Trophoblast cell (in vitro differentiated cells and primary cell): Measurements from ENCODE around the gene ABR.
"Not testable (repeated sequence)": the region's sequence is repeated elsewhere in the genome, so short reads cannot be mapped to it uniquely, and the experiment has no call there.

Source experiments
- DNase-seq, 2 donors: peaks; one replicate each; pipeline ENCODE4 v3.0.0-alpha.2; 2016
- H2AFZ ChIP-seq: 2 replicates; pipeline ENCODE4 v1.6.1; 2013; ENCODE audit warnings: low read length, moderate library complexity, mild to moderate bottlenecking; ENCODE audit not compliant: insufficient read depth, poor library complexity
- H2AK5ac ChIP-seq: 2 replicates; pipeline ENCODE4 v1.6.1; 2013; ENCODE audit warnings: mild to moderate bottlenecking, low read length
- H2BK120ac ChIP-seq: 2 replicates; pipeline ENCODE4 v1.6.1; 2013; ENCODE audit warnings: low read length, mild to moderate bottlenecking, moderate library complexity; ENCODE audit not compliant: insufficient read depth, poor library complexity
- H2BK12ac ChIP-seq: 2 replicates; pipeline ENCODE4 v1.6.1; 2013; ENCODE audit warnings: mild to moderate bottlenecking, low read length, moderate library complexity
- H2BK5ac ChIP-seq: 2 replicates; pipeline ENCODE4 v1.6.1; 2013; ENCODE audit warnings: low read length, low read depth, moderate library complexity, mild to moderate bottlenecking; ENCODE audit not compliant: poor library complexity
- H3K14ac ChIP-seq: 2 replicates; pipeline ENCODE4 v1.6.1; 2013; ENCODE audit warnings: mild to moderate bottlenecking, low read length
- H3K18ac ChIP-seq: 2 replicates; pipeline ENCODE4 v1.6.1; 2013; ENCODE audit warnings: mild to moderate bottlenecking, low read length
- H3K23ac ChIP-seq: 2 replicates; pipeline ENCODE4 v1.6.1; 2013; ENCODE audit warnings: low read length
- H3K27ac ChIP-seq: 2 replicates; pipeline ENCODE4 v1.5.1; 2013; ENCODE audit warnings: low read depth, mild to moderate bottlenecking, inconsistent platforms, low read length, moderate library complexity
- H3K27me3 ChIP-seq: 2 replicates; pipeline ENCODE4 v1.6.1; 2013; ENCODE audit warnings: inconsistent platforms, mild to moderate bottlenecking, low read length, moderate library complexity; ENCODE audit not compliant: insufficient read depth
- H3K36me3 ChIP-seq, 2 experiments: 1 replicate in 1 of 2; 2 replicates in 1 of 2; pipeline ENCODE4 v1.6.1; 2013; ENCODE audit warnings: low read length in 2 of 2, mild to moderate bottlenecking in 2 of 2, moderate library complexity in 1 of 2; ENCODE audit not compliant: insufficient read depth in 2 of 2, control insufficient read depth in 1 of 2
- H3K4ac ChIP-seq: 2 replicates; pipeline ENCODE4 v1.6.1; 2013; ENCODE audit warnings: low read depth, mild to moderate bottlenecking, low read length, moderate library complexity
- H3K4me1 ChIP-seq, 2 experiments: 1 replicate in 1 of 2; 2 replicates in 1 of 2; pipeline ENCODE4 v1.6.1; 2013; ENCODE audit warnings: low read length in 2 of 2, mild to moderate bottlenecking in 2 of 2, moderate library complexity in 1 of 2; ENCODE audit not compliant: insufficient read depth in 2 of 2, control insufficient read depth in 1 of 2
- H3K4me2 ChIP-seq: 2 replicates; pipeline ENCODE4 v1.6.1; 2013; ENCODE audit warnings: inconsistent platforms, mild to moderate bottlenecking, low read length, moderate library complexity
- H3K4me3 ChIP-seq: 2 replicates; pipeline ENCODE4 v1.5.1; 2013; ENCODE audit warnings: mild to moderate bottlenecking, low read depth, low read length, inconsistent platforms
- H3K79me1 ChIP-seq: one replicate; pipeline ENCODE4 v1.6.1; 2013; ENCODE audit warnings: low read length
- H3K79me2 ChIP-seq: 2 replicates; pipeline ENCODE4 v1.6.1; 2013; ENCODE audit warnings: low read length, mild to moderate bottlenecking; ENCODE audit not compliant: control insufficient read depth, insufficient read depth, poor library complexity
- H3K9ac ChIP-seq: 2 replicates; pipeline ENCODE4 v1.6.1; 2013; ENCODE audit warnings: mild to moderate bottlenecking, low read length
- H3K9me3 ChIP-seq: 2 replicates; pipeline ENCODE4 v1.6.1; 2013; ENCODE audit warnings: low read depth, mild to moderate bottlenecking, control low read depth, inconsistent platforms, low read length; ENCODE audit not compliant: insufficient read depth
- H4K12ac ChIP-seq: 2 replicates; pipeline ENCODE4 v1.6.1; 2013; ENCODE audit warnings: low read depth, mild to moderate bottlenecking, low read length, moderate library complexity
- H4K8ac ChIP-seq: 2 replicates; pipeline ENCODE4 v1.6.1; 2013; ENCODE audit warnings: low read depth, mild to moderate bottlenecking, low read length, moderate library complexity
- H4K91ac ChIP-seq: one replicate; pipeline ENCODE4 v1.6.1; 2013; ENCODE audit warnings: low read depth, mild to moderate bottlenecking, low read length, moderate library complexity
- WGBS: extraction: QIAGEN DNeasy Blood & Tissue Kit; methylation state at CpG from one replicate; pipeline ENCODE4 v1.1.7; 2013; ENCODE audit warnings: missing lambda C conversion rate; ENCODE audit not compliant: insufficient read length, insufficient coverage; ENCODE audit errors: extremely low coverage; 5-methylcytosine and 5-hydroxymethylcytosine counted together

Gene ABR

GRCh38 chr17:1044387-1045009, 135.3 kb downstream of the ABR start:
- H3K9ac ChIP-seq, H2BK120ac ChIP-seq, H3K27me3 ChIP-seq, H3K18ac ChIP-seq, H3K9me3 ChIP-seq, H2AFZ ChIP-seq, H3K4me2 ChIP-seq, H3K23ac ChIP-seq, H3K4ac ChIP-seq, H4K8ac ChIP-seq, H3K27ac ChIP-seq, H3K79me2 ChIP-seq, H2AK5ac ChIP-seq, H4K91ac ChIP-seq, H4K12ac ChIP-seq, H3K79me1 ChIP-seq, DNase-seq, H3K14ac ChIP-seq, H3K4me3 ChIP-seq, H2BK12ac ChIP-seq, H2BK5ac ChIP-seq: not testable (repeated sequence)
- peaks cover 11 to 12% of the 10 kb centered on the region in 2 experiments for H3K4me1 ChIP-seq
- no CpG with 5 or more reads among the region's 13 CpGs for WGBS
- peaks cover 18 to 22% of the 10 kb centered on the region in 2 experiments for H3K36me3 ChIP-seq

DNA sequence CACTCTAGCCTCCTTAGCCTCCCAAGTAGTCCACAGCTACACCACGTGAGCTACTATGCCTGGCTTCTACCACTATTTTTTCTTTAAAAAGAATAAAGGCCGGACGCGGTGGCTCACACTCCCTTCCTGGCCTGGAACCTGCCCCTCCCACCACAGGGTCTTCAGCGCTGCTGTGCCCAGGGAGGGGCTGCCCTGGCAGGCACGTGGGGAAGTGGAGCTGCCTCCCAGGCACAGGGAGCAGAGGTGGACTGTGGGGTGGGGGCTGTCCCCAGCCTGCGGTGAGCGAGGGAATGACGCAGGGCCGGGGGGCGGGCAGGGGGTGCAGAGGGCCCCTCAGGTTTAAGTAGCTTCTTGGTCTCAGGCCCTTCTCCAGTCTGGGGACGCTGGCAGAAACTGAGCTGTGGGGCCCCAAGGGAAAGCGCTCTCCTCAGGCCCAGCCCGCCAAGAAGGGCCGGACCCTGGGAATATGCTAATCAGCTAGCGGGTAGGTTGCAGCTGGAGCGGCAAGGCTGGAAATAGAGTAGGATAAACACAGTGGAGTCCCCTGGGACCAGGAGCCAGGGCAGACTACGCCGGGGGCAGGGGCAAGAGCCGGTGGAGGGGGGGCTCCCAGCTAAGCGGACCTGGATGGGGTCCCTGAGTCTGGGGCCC, 136.1 kb downstream of the ABR start:
- no peaks in the 10 kb centered on the region for H3K27me3 ChIP-seq
- no peak overlapping the region for H3K4me3 ChIP-seq
- no peak overlapping the region for H2AK5ac ChIP-seq
- H2BK12ac ChIP-seq: no peak overlapping the region
- no peak overlapping the region for H2BK5ac ChIP-seq
- no peak overlapping the region for H4K12ac ChIP-seq
- peaks cover 1% of the 10 kb centered on the region for H3K79me1 ChIP-seq
- peaks cover 14 to 18% of the 10 kb centered on the region in 2 experiments for H3K36me3 ChIP-seq
- H2BK120ac ChIP-seq: no peak overlapping the region
- no peaks in the 10 kb centered on the region for H3K79me2 ChIP-seq
- H2AFZ ChIP-seq: no peak overlapping the region
- H4K8ac ChIP-seq: no peak overlapping the region
- H3K4me2 ChIP-seq: no peak overlapping the region
- WGBS: no CpG with 5 or more reads among the region's 21 CpGs
- peaks cover 11 to 12% of the 10 kb centered on the region in 2 experiments for H3K4me1 ChIP-seq
- no peak overlapping the region for H3K14ac ChIP-seq
- no peak overlapping the region for H3K18ac ChIP-seq
- H3K9me3 ChIP-seq: peaks cover 5% of the 10 kb centered on the region
- no peak overlapping the region for H3K23ac ChIP-seq
- H3K27ac ChIP-seq: no peak overlapping the region
- H3K4ac ChIP-seq: no peak overlapping the region
- no peak overlapping the region for H4K91ac ChIP-seq
- DNase-seq: no peak
- H3K9ac ChIP-seq: no peak overlapping the region

GRCh38 chr17:1042486-1042885, 137.3 kb downstream of the ABR start:
- Histone ChIP-seq H4K8ac (no peak overlapping the region), H3K4me2 (no peak overlapping the region), H2BK5ac (no peak overlapping the region), H2BK12ac (no peak overlapping the region), H3K4ac (no peak overlapping the region), H3K14ac (no peak overlapping the region), H3K18ac (no peak overlapping the region), H3K4me3 (no peak overlapping the region), H3K4me1 (peaks cover 6% of the 10 kb centered on the region in 2 experiments), H3K36me3 (peaks cover 12 to 17% of the 10 kb centered on the region in 2 experiments), H3K9me3 (peaks cover 5% of the 10 kb centered on the region), H2AFZ (no peak overlapping the region), H4K12ac (no peak overlapping the region), H3K27ac (no peak overlapping the region), H3K79me1 (peaks cover 1% of the 10 kb centered on the region), H2BK120ac (no peak overlapping the region), H3K23ac (no peak overlapping the region), H4K91ac (no peak overlapping the region), H3K9ac (no peak overlapping the region), H3K79me2 (no peaks in the 10 kb centered on the region), H2AK5ac (no peak overlapping the region), H3K27me3 (no peaks in the 10 kb centered on the region)
- DNase-seq: no peak
- WGBS: no CpG with 5 or more reads among the region's 19 CpGs

GRCh38 chr17:1041746-1042145, 138.0 kb downstream of the ABR start:
- H3K23ac ChIP-seq: no peak overlapping the region
- H4K8ac ChIP-seq: no peak overlapping the region
- no CpG with 5 or more reads among the region's 9 CpGs for WGBS
- no peaks in the 10 kb centered on the region for H3K4me1 ChIP-seq
- no peak overlapping the region for H3K4me2 ChIP-seq
- H3K9ac ChIP-seq: no peak overlapping the region
- no peak overlapping the region for H2BK120ac ChIP-seq
- no peak overlapping the region for H3K4me3 ChIP-seq
- H2BK5ac ChIP-seq: no peak overlapping the region
- no peak overlapping the region for H4K12ac ChIP-seq
- H2AK5ac ChIP-seq: no peak overlapping the region
- no peaks in the 10 kb centered on the region for H3K79me2 ChIP-seq
- H3K79me1 ChIP-seq: no peaks in the 10 kb centered on the region
- H3K14ac ChIP-seq: no peak overlapping the region
- H3K4ac ChIP-seq: no peak overlapping the region
- no peak for DNase-seq
- no peak overlapping the region for H2AFZ ChIP-seq
- H3K27ac ChIP-seq: no peak overlapping the region
- no peak overlapping the region for H2BK12ac ChIP-seq
- peaks cover 5% of the 10 kb centered on the region for H3K9me3 ChIP-seq
- H4K91ac ChIP-seq: no peak overlapping the region
- no peak overlapping the region for H3K18ac ChIP-seq
- no peaks in the 10 kb centered on the region for H3K27me3 ChIP-seq
- H3K36me3 ChIP-seq: peaks cover 12 to 14% of the 10 kb centered on the region in 2 experiments
